ENCODE results near the gene ARHGAP32.

ARHGAP32 gene

DNA sequence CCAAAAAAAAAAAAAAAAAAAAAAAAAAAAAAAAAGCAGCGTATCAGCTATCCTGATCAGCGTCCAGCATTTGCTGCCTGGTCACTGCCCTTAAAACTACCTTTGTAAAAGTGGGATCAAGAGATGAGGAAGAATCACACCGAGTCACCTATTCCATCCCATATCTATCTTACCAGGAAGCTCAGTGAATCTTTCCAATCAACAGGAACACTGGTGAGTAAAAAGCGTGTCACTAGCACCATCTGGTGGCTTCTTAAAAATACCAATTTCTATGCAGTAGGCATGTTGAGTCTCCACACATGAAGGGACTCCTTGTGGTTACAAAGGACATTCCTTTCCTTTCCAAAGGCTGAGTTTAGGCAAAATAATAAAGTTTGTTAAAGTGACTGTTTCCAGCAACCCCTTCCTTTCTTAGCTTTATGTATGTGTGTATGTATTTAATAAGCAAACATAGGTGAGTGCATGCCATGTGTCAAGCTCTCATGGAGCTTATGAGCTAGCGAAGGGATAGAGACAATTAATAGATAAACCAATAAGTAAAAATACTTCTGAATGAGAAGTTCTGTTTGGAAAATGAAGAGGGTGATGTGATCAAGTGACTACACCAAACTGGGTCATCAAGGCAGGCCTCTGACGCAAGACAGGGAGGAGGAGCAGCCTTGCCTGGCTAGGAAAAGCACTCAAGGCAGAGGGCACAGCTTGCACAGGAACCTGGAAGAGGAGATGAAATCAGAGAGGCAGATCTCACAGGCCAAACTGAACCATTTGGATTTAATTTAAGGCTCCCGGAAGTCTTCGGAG lies 235.5 kb downstream of the ARHGAP32 start:
- TF ChIP-seq, protein P1, sequence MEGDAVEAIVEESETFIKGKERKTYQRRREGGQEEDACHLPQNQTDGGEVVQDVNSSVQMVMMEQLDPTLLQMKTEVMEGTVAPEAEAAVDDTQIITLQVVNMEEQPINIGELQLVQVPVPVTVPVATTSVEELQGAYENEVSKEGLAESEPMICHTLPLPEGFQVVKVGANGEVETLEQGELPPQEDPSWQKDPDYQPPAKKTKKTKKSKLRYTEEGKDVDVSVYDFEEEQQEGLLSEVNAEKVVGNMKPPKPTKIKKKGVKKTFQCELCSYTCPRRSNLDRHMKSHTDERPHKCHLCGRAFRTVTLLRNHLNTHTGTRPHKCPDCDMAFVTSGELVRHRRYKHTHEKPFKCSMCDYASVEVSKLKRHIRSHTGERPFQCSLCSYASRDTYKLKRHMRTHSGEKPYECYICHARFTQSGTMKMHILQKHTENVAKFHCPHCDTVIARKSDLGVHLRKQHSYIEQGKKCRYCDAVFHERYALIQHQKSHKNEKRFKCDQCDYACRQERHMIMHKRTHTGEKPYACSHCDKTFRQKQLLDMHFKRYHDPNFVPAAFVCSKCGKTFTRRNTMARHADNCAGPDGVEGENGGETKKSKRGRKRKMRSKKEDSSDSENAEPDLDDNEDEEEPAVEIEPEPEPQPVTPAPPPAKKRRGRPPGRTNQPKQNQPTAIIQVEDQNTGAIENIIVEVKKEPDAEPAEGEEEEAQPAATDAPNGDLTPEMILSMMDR (IDR thresholded peaks at IDR 0.05; ENCODE audit: extremely low read depth, insufficient read depth, missing control alignments), result peak; percentile 54
- peak; percentile 58 for DNase-seq (ENCODE audit: low spot score)
- in situ Hi-C loops (cut with MboI; ENCODE audit: low pct_unique_long_range_greater_than_20kb, low sequenced_read_pairs, unreplicated experiment), result loop anchor here (10.0 kb wide), 1 partner anchor 72 kb away; no protein-coding TSS in a partner anchor

DNA sequence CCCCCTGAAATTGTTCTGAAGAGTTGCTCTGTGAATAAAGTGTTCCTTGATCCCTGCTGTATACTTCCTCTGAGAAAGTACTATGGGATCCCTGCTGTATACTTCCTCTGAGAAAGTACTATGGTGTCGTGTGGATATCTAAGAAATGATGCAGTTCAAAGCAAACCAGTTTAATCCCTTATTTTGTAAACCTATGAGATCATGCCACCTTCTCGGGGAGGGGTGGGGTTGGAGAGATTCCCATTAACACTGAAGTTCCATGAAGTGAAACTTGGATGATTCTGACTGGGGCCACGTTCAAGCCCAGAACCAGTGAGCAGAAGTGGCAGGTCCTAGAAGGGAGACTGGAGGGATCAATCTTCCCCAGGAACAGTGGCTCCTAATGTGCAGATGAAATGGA lies 236.5 kb downstream of the ARHGAP32 start:
- TF ChIP-seq, protein P1 (IDR thresholded peaks at IDR 0.05; ENCODE audit: extremely low read depth, insufficient read depth, missing control alignments), result no peak
- no peak for DNase-seq (ENCODE audit: low spot score)
- in situ Hi-C loops (cut with MboI; ENCODE audit: low pct_unique_long_range_greater_than_20kb, low sequenced_read_pairs, unreplicated experiment), result loop anchor here (10.0 kb wide), 1 partner anchor 71 kb away; no protein-coding TSS in a partner anchor

DNA sequence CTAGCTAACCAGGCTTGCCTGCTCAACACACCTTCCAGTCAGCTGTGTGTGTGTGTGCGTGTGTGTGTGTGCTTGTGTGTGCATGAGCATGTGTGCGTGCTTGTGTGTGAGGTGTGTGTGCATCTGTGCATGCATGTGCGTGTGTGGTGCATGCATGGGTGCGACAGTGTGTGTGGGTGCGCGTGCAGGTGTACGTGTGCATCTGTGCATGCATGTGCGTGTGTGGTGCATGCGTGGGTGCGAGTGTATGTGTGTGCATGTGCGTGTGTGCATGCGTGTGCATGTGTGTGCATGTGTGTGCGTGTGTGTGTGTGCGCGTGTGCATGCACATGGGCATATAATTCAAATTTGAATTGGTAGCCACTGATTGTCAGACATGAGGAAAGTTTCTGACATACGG lies 239.0 kb downstream of the ARHGAP32 start:
- no peak for DNase-seq (ENCODE audit: low spot score)
- TF ChIP-seq, protein P1 (IDR thresholded peaks at IDR 0.05; ENCODE audit: extremely low read depth, insufficient read depth, missing control alignments), result no peak
- in situ Hi-C loops (cut with MboI; ENCODE audit: low pct_unique_long_range_greater_than_20kb, low sequenced_read_pairs, unreplicated experiment), result loop anchor here (10.0 kb wide), 1 partner anchor 68 kb away; no protein-coding TSS in a partner anchor

DNA sequence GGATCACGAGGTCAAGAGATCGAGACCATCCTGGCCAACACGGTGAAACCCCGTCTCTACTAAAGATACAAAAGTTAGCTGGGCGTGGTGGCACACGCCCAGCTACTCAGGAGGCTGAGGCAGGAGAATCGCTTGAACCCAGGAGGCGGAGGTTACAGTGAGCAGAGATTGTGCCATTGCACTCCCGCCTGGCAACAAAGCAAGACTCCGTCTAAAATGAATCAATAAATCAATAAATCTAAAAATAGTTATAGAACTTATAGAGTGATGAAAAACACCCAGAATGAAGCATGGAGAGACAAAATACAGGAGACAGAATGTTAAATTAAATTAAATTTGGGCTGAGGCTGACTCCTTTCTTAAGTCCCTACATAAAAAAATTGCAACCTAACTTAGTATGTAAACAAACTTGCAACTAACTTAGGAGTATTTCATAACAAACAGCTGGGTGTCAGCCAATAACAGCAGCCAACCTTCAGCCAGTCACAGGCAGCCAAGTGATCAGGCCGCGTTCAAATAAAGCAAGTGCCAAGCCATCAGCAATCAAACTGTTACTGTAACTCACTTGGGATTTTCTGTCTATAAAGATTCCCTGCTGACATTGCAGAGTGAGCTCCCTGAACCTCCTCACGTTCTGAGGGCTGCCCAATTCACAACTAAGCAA lies 242.2 kb downstream of the ARHGAP32 start:
- in situ Hi-C loops (cut with MboI; ENCODE audit: low pct_unique_long_range_greater_than_20kb, low sequenced_read_pairs, unreplicated experiment), result loop anchor here (10.0 kb wide), 1 partner anchor 65 kb away; no protein-coding TSS in a partner anchor
- no peak for DNase-seq (ENCODE audit: low spot score)
- TF ChIP-seq, protein P1 (IDR thresholded peaks at IDR 0.05; ENCODE audit: extremely low read depth, insufficient read depth, missing control alignments), result no peak

DNA sequence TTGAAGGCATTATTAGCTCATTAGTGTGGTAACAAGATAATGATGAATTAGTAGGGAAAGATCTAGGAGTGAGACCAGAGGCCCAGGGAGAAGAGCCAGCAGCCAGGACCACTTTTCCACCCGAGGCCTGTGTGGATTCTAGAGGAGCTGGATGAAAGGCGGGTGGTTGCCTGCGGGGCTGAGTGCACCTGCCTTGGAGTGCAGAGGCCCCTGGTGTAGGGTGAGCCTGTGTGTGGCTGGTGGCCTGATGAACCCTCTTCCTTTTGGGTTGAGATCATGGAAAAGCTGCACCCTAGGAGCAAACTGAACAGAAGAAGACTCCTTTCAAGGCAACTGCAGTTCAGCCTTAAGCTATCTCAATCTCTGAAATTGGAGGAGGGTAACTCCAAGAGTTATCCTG lies 243.5 kb downstream of the ARHGAP32 start:
- in situ Hi-C loops (cut with MboI; ENCODE audit: low pct_unique_long_range_greater_than_20kb, low sequenced_read_pairs, unreplicated experiment), result no loop called here
- TF ChIP-seq, protein P1 (IDR thresholded peaks at IDR 0.05; ENCODE audit: extremely low read depth, insufficient read depth, missing control alignments), result peak; percentile 34
- no peak for DNase-seq (ENCODE audit: low spot score)

DNA sequence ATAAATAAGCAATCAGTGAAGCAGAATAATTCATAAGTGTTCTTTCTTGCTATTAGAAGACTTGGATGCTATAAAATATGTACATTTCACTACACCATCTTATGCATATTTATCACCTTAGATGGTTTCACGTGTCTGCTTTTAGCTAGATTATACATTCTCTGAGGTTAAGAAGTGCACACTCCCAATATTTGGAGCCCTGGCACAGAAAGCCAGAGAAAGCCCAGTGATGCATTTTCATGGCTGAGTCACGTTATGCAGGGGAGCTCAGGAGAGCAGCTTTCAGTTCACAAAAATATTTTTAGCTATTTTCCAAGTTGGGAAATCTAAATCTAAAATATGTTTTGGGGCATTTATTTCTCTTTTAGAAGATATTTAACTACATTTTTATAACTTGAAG lies 244.4 kb downstream of the ARHGAP32 start:
- no peak for DNase-seq (ENCODE audit: low spot score)
- TF ChIP-seq, protein P1 (IDR thresholded peaks at IDR 0.05; ENCODE audit: extremely low read depth, insufficient read depth, missing control alignments), result no peak
- in situ Hi-C loops (cut with MboI; ENCODE audit: low pct_unique_long_range_greater_than_20kb, low sequenced_read_pairs, unreplicated experiment), result no loop called here
